HUES48 (cell line): ENCODE results near the gene SHC3.
"Not testable (repeated sequence)": the region's sequence is repeated elsewhere in the genome, so short reads cannot be mapped to it uniquely, and the experiment has no call there.

Experiments used
- H3K27ac ChIP-seq: one replicate; pipeline ENCODE4 v1.7.0; 2013; ENCODE audit warnings: low read depth, low read length, inconsistent platforms
- H3K27me3 ChIP-seq: 2 replicates; pipeline ENCODE4 v1.6.1; 2013; ENCODE audit warnings: mild to moderate bottlenecking, low read length; ENCODE audit not compliant: control insufficient read depth, insufficient read depth
- H3K36me3 ChIP-seq: 2 replicates; pipeline ENCODE4 v1.6.1; 2013; ENCODE audit warnings: low read length; ENCODE audit not compliant: control insufficient read depth, insufficient read depth
- H3K4me1 ChIP-seq: 2 replicates; pipeline ENCODE4 v1.6.1; 2013; ENCODE audit warnings: mild to moderate bottlenecking, low read length; ENCODE audit not compliant: control insufficient read depth, insufficient read depth
- H3K4me3 ChIP-seq: 2 replicates; pipeline ENCODE4 v1.5.1; 2013; ENCODE audit warnings: mild to moderate bottlenecking, low read depth, low read length
- H3K9ac ChIP-seq: 2 replicates; pipeline ENCODE4 v1.6.1; 2013; ENCODE audit warnings: mild to moderate bottlenecking, low read depth, low read length, moderate library complexity
- H3K9me3 ChIP-seq: 2 replicates; pipeline ENCODE4 v1.6.1; 2013; ENCODE audit warnings: low read length; ENCODE audit not compliant: control insufficient read depth, insufficient read depth

The SHC3 gene

DNA sequence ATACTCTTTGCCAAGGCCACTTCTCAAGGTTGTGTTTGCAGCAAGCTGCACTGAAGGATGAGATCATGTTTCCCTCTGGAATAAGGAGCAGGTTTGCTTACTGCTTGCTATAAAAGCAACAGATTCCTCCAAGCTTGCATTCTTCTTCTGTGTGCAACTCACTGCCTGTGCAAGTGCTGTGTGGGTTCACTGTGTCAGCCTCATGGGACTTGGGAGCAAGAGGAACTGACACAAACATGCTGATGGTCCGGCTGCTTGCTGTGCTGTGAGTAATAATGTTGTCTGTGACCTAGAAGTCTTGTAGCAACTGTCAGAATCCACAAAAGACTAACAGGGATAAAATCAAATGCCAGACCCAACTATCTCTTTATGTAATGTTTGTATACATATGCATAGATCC is 33.6 kb upstream of the SHC3 start:
- H3K9ac ChIP-seq, result no peak overlapping the region
- no peak overlapping the region for H3K4me3 ChIP-seq
- H3K4me1 ChIP-seq, result peaks cover 5% of the 10 kb centered on the region
- no peaks in the 10 kb centered on the region for H3K27me3 ChIP-seq
- H3K27ac ChIP-seq, result no peak overlapping the region
- H3K36me3 ChIP-seq, result no peaks in the 10 kb centered on the region
- peaks cover 5% of the 10 kb centered on the region for H3K9me3 ChIP-seq

- not testable (repeated sequence) for H3K4me1 ChIP-seq, H3K4me3 ChIP-seq, H3K9me3 ChIP-seq, H3K27ac ChIP-seq, H3K36me3 ChIP-seq, H3K9ac ChIP-seq, H3K27me3 ChIP-seq
These were observed 30.7 kb upstream of the SHC3 start for GRCh38 chr9:89209311-89209710.

DNA sequence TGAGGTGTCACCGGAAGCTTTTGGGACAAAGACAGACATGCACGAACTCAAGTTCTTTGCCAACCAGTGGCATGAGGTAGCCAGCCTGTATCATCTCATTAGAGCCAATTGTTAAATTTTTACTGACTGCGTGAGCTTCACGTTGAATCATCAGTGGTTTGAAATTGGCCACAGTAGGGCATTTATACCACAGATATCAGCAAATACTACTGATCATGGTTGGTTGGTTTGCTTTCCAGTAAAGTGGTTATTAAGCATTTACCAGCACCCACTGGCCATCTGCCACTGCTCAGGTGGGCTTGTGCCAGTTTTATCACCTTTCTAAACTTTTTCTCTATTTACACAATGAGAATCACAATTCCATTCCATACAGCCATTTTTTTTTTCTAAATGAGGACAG is 28.4 kb upstream of the SHC3 start:
- H3K27ac ChIP-seq, result no peak overlapping the region
- H3K36me3 ChIP-seq, result no peaks in the 10 kb centered on the region
- no peak overlapping the region for H3K4me3 ChIP-seq
- H3K9ac ChIP-seq, result no peak overlapping the region
- H3K9me3 ChIP-seq, result peaks cover under 1% of the 10 kb centered on the region
- no peaks in the 10 kb centered on the region for H3K4me1 ChIP-seq
- H3K27me3 ChIP-seq, result no peaks in the 10 kb centered on the region

DNA sequence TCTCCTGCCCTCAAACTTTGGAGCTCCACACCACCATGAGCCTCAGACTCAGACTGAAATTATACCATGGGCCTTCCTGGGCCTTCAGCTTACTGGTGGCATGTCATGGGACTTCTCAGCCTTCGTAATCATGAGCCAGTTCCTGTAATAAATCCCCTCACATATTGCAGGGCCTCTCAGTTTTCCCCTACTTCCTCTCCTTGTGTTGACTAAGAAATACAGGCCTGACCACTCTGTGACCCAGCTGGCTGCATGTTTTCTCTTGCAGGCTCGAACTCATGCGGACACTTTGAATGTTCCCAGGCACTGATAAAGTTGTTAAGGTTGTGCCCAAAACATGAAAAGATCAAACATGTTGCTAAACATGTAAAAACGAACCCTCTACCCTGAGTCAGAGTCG is 26.2 kb upstream of the SHC3 start:
- no peaks in the 10 kb centered on the region for H3K36me3 ChIP-seq
- no peaks in the 10 kb centered on the region; the same call in 1 of the 2 replicates for H3K9me3 ChIP-seq
- no peak overlapping the region for H3K27ac ChIP-seq
- H3K4me3 ChIP-seq, result no peak overlapping the region
- no peaks in the 10 kb centered on the region for H3K27me3 ChIP-seq
- no peak overlapping the region for H3K9ac ChIP-seq
- H3K4me1 ChIP-seq, result no peaks in the 10 kb centered on the region

- H3K9ac ChIP-seq, result no peak overlapping the region
- H3K36me3 ChIP-seq, result no peaks in the 10 kb centered on the region
- no peak overlapping the region for H3K27ac ChIP-seq
- H3K4me1 ChIP-seq, result no peaks in the 10 kb centered on the region
- H3K4me3 ChIP-seq, result no peak overlapping the region
- H3K27me3 ChIP-seq, result no peaks in the 10 kb centered on the region
- H3K9me3 ChIP-seq, result no peaks in the 10 kb centered on the region
These were observed 16.6 kb upstream of the SHC3 start for GRCh38 chr9:89195131-89195797.

GRCh38 chr9:89194421-89195130 is 16.0 kb upstream of the SHC3 start:
- Histone ChIP-seq H3K36me3 (no peaks in the 10 kb centered on the region), H3K27me3 (no peaks in the 10 kb centered on the region), H3K27ac (no peak overlapping the region), H3K9me3 (no peaks in the 10 kb centered on the region), H3K4me1 (no peaks in the 10 kb centered on the region), H3K9ac (no peak overlapping the region), H3K4me3 (no peak overlapping the region)

DNA sequence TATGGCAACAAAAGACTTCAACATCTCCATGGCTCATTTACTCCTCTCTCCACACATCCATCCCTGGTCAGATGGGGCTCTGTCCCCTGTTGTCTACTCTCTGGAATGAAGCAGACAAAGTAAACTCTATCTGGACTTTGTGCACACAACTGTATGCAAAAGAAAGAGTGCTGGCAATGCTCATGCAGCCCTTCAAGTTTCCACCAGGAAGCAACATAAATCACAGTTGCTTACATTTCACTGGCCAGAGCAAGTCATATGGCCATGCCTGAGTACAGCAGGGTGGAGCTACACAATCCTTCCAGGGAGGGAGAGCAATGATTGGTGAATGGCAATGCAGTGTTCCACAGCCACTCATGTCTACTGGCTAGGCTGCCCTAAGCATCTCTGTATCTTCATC is 12.4 kb upstream of the SHC3 start:
- Histone ChIP-seq H3K4me1 (no peaks in the 10 kb centered on the region), H3K4me3 (no peak overlapping the region), H3K27me3 (no peaks in the 10 kb centered on the region), H3K36me3 (no peaks in the 10 kb centered on the region), H3K9ac (no peak overlapping the region), H3K27ac (no peak overlapping the region), H3K9me3 (no peaks in the 10 kb centered on the region)

DNA sequence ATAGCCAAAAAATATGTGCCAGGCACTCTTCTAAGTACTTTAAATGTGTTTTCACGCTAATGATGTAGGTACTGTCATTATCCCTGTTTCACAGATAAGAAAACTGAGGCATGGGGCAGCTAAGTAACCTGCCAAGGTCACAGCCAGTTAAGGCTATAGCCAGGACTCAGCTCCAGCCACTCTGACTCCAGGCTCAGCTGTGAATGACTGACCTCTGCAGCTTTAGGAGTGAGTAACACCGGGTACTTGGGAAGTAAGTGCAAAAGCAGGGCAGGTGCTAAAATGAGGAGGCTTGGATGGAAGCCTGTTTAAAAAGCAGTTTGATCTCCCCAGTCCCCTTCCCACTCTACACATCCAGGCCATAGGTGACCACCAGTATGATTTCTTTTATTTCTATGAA is 10.6 kb upstream of the SHC3 start:
- H3K4me3 ChIP-seq, result no peak overlapping the region
- no peak overlapping the region for H3K9ac ChIP-seq
- H3K36me3 ChIP-seq, result no peaks in the 10 kb centered on the region
- H3K27me3 ChIP-seq, result no peaks in the 10 kb centered on the region
- no peaks in the 10 kb centered on the region for H3K4me1 ChIP-seq
- no peaks in the 10 kb centered on the region for H3K9me3 ChIP-seq
- H3K27ac ChIP-seq, result no peak overlapping the region

DNA sequence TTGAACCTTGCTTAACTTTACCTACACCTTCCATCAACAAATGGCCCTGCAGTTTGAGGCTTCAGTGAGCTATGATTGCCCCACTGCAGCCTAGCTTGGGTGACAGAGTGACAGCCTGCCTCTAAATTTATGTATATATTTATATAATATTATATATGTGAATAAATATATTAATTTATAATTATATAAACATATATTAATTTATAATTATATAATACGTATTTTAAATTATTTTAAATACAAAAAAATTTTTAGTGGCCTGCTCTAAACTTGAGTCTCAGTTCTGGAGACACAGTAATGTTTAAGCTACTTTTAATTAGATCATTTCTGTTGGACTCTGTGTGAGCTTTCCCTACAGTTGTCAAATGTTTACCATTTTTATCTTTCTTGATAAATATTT is 9.3 kb upstream of the SHC3 start:
- H3K36me3 ChIP-seq, result no peaks in the 10 kb centered on the region

DNA sequence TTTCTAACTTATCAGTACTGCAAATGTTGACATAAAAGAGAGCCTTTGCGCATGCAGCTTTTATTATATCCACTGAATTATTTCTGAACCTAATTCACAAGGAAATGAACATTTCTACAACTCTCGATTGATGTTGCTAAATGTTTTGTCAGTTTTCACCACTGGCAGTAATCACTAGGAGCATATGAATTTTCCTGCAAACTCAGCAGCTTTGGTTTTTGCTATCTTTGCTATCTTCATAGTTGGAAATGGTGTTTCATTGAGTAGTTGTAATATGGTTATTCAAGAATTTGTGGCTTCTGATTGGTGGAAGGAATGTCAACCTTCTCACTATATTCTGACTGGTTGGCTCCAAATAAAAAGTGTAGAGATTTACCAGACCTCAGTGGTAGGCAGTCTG is 8.9 kb upstream of the SHC3 start:
- Histone ChIP-seq H3K9me3 (no peaks in the 10 kb centered on the region), H3K27me3 (no peaks in the 10 kb centered on the region), H3K9ac (no peak overlapping the region), H3K27ac (no peak overlapping the region), H3K4me3 (no peak overlapping the region), H3K4me1 (no peaks in the 10 kb centered on the region), H3K36me3 (no peaks in the 10 kb centered on the region)

More for the DNA sequence above, 9.3 kb upstream of the SHC3 start:
- Histone ChIP-seq H3K9ac (no peak overlapping the region), H3K27me3 (no peaks in the 10 kb centered on the region), H3K4me1 (no peaks in the 10 kb centered on the region), H3K27ac (no peak overlapping the region), H3K9me3 (no peaks in the 10 kb centered on the region), H3K4me3 (no peak overlapping the region)

GRCh38 chr9:89186960-89187359 is 8.3 kb upstream of the SHC3 start:
- Histone ChIP-seq H3K4me1 (no peaks in the 10 kb centered on the region), H3K36me3 (no peaks in the 10 kb centered on the region), H3K27ac (no peak overlapping the region), H3K4me3 (no peak overlapping the region), H3K9me3 (no peaks in the 10 kb centered on the region), H3K27me3 (no peaks in the 10 kb centered on the region), H3K9ac (no peak overlapping the region)
